Measurements from ENCODE around the gene ZNF722.
"Not testable (repeated sequence)": the region's sequence is repeated elsewhere in the genome, so short reads cannot be mapped to it uniquely, and the experiment has no call there.

The ZNF722 gene

DNA sequence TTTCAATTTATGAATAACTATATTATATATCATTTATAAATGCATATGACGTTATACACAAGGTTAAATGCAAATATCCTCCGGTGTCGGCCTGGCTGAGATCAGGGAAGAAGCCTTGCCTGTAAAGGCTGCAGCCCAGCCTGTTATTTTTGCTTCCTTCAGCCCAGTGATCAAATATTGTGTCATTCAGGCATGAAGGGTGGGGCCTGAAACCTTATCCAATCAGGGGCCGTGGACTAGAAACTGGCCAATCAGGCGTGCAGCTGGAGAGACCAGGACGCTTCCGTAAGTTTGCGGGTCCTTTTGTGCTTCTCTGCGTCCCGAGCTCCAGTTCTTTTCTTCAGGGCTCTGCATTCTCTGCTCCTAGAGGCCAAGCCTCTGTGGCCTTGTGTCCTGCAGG, at the start of gene ZNF722:
TSS of gene ZNF722 (plus strand) at position 301 of the 400 bp plus-strand sequence. CDS start 113 bp downstream, outside the sequence.
- no peak for DNase-seq

DNA sequence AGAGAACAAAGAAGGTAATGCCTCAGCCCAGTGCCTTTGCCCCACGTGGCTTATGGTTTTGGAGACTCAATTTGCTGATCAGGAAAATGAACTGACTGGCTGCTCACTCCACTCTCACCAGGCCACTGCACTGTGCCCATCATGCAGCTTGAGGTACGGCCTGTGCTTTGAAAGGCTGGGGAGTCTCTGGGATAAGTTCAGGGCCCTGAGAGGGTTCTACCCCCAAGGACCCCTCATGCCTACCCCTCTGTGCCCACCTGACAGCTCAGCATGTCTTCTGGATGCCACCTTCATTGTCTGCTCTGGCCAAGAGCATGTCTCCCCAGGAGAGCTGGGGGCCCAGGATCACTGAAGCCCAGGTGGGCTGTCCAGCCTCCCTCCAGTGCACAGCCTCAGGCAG, 45.5 kb upstream of the ZNF722 start:
- no peak for DNase-seq

DNA sequence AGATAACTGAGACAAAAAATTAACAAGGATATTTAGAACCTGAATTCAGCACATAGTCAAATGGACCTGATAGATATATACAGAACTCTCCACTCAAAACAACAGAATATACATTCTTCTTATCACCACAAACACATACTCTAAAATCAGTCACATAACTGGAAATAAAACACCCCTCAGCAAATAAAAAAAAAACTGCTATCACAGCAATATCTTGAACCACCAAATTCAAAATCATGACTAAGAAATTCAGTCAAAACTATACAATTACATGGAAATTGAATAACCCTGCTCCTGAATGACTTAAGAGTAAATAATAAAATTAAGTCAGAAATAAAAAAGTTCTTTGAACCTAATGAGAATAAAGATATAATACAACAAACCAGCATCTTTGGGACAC, 30.0 kb upstream of the ZNF722 start:
- no peak for DNase-seq

DNA sequence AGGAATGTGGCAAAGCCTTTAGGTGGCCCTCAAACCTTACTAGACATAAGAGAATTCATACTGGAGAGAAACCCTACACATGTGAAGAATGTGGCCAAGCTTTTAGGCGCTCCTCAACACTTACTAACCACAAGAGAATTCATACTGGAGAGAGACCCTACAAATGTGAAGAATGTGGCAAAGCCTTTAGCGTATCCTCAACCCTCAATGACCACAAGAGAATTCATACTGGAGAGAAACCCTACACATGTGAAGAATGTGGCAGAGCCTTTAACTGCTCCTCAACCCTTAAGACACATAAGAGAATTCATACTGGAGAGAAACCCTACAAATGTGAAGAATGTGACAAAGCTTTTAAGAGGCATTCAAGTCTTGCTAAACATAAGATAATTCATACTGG, 16.8 kb downstream of the ZNF722 start:
- not testable (repeated sequence) for DNase-seq

DNA sequence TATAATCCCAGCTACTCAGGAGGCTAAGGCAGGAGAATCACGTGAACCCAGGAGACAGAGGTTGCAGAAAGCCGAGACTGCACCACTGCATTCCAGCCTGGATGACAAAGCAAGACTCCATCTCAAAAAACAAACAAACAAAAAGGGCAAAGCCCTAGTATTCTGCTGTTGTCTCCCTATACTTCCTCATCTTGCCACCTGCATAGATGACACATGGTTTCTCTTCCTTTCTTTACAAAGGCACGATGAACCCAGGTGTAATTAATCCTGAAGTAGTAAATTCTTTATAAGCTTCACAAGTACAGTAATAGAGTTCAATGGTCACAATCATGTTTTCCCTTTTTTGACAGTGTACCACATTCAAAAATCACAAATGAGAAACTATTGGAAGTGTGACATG, 36.7 kb downstream of the ZNF722 start:
- DNase-seq, result no peak

DNA sequence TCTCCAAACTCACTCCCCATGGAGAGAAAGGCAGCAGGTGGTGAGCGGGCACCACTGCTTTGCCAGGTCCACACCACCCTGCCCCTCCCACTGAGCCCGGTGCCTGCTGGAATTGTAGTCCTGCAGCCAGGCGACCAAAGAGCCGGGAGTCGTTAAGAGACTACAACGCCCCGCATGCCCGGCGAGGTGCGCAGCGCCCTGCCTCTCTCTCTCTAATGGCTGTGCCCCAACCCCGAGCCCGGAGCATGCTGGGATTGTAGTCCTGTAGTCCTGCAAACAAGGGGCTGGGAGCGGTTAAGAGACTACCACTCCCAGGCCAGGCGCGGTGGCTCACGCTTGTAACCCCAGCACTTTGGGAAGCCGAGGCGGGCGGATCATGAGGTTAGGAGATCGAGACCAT, 38.4 kb downstream of the ZNF722 start:
- DNase-seq, result no peak

DNA sequence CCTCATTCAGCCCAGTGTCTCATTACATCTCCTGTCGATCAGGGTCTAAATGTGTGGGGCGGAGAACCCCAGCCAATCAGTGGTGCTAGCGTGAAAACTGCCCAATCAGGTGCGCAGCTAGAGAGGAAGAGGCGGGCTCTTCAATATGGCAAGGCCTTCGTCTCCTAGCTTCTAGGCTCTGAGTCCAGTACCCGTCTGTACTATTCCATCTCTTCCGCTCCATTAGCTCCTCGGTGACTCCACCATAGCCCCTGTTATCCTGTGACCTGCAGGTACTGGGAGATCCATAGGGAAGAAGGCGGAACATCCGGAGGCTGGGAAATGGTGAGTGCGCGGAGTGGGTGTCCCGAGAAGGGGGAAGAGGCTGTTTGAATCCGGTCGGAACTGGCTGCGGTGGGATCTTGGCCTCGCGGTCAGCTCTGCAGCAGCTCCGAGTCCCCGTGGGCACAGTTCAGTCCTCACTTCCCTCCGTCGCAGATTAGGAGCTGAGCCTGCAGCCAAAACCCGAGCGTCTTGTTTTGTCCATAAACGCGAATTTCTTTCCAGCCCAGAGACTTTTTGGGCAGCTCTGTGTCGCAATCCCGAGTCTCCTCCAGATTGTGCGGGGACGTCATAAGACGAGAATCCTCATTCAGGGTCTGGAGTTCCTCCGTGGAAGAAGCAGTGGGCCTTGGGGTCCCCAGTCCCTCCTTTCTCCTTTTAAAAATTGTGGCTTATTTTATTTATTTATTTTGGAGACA, 46.8 kb downstream of the ZNF722 start, which contains the start of gene ZNF727:
TSS of gene ZNF727 (plus strand) at position 134 of the 740 bp plus-strand sequence. CDS start at position 322, 188 bp downstream.
- DNase-seq, result peak; percentile 85

DNA sequence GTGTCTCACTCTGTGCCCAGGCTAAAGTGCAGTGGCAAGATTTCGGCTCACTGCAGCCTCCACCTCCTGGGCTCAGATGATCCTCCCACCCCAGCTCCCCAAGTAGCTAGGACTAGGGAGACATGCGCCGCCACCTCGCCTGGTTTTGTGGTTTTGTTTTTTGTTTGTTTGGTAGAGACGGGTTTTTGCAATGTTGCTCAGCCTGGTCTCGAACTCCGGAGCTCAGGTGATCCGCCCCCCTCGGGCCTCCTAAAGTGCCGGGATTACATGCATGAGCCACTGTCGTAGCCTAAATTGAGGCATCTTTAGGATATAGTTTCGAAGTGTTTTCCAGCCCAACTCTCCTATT, 47.4 kb downstream of the ZNF722 start:
- DNase-seq, result no peak

Measured in RPMI8226 (cell line).